GM18858 (cell line): ENCODE measurements around the gene SNX30.

Source experiments
- ATAC-seq: cut with Tn5 transposase; IDR thresholded peaks from one replicate; pipeline ENCODE4 v1.9.1; 2021; ENCODE audit not compliant: unreplicated experiment

The SNX30 gene

DNA sequence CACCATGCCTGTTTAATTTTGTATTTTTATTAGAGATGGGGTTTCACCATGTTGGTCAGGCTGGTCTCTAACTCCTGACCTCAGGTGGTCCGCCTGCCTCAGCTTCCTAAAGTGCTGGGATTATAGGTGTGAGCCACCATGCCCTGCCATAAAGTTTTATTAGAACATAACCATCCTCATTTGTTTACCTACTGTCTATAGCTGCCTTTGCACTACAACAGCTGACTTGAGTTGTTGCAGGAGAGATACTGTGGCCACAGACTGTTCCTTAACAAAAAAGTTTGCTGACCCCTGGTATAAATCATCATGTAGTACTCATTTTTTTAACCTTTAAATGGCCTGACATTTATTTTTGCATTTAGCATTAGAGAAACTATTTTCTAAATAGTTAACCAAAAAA lies 31.7 kb downstream of the SNX30 start:
- no peak for ATAC-seq

DNA sequence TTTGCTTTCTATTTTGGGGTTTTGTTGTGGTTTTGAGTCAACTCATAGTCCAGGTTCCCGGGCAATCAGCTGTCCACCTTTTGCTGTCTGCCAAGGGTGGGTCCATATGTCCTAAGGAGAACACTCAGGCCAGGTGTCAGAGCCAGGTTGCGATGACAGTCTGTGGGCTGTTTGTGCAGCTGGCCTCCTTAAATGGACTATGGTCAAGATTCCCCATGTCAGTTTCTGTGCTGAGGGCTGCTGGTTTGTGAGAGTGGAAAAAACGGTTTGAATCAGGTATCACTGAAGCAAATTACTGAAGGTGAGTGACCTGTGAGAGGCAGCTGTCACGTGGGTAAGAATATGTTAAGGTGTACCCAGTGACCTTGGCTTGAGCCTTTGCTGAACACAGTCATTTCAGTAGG lies 33.0 kb downstream of the SNX30 start:
- ATAC-seq, result no peak

DNA sequence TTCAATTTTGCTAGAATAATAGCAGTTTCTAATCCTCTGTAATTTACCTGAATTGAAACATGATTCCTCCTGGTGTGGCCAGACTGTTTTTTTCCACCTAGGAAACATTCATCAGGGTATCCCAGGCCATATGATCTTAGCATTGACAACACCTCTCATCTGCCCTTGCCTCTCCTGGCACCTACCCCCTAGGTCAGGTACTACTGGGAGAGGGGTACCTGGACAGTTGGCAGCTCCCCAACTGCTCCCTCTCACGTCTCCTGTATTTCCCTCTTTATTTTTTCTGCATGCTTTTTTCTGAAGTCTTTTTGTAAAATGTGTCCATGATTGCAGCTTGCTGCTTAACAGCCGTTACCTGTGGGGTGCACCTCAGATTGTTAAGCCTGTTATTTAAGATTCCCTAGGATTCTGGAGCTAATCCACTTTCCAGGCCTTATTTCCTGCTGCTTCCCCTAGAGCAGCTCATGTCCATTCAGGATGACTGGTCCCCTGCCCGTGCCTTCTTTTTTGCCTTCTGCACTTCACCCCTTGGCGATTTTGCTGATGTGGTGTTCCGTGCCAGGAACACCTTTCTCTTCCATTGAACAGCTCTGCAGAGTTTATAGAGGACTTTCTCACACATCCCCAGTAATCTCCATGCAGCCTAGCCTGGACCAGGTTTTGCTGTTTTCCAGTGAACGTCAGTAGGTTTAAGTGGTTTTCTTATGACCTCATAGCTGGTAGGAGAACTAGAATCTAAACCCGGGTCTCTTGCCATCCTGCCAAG lies 33.6 kb downstream of the SNX30 start:
- ATAC-seq, result no peak

DNA sequence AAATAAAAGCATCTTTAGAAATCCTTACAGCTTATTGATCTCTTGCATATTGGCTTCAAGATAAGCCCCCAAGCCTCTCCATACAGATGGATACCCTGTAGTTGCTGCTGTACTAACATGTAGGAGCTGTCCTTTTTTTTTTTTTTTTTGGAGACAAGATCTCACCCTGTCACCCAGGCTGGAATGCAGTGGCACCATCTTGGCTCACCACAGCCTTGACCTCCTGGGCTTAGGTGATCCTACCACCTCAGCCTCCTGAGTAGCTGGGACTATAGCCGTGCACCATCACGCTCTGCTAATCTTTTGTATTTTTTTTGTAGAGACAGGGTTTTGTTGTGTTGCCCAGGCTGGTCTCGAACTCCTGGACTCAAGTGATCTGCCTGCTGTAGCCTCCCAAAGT lies 35.4 kb downstream of the SNX30 start:
- ATAC-seq, result no peak

DNA sequence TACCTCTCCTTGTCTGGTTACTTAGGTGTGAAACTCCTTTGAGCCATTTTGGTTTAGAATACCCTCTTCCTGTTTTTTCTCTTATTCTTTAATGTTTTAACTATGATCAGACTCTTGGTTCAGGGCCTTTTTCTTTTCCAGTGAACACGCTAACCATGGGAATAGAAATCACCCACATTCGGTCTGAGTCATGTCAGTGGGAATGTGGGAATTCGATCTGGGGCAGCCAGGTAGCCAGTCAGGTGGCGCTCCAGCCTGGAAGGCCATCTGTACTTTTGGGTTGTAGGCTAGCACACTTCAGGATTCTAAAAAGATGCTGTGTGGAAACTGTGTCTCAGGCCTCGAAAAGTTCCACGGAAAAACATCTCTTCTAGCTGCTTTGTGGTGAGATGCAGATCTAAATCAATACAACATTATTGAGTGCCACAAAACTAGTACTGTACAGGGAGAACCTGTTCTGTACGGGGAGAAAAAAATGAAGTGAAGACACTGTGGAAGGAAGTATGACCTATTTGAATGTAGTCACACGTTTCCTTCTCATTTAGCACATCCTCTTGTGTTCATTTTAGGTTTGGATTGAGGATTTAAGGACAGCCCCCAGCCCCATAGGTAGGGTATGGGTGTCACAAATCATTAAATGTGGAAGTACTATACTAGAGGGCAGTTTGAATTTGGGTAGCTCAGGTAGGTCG lies 36.4 kb downstream of the SNX30 start:
- no peak for ATAC-seq

DNA sequence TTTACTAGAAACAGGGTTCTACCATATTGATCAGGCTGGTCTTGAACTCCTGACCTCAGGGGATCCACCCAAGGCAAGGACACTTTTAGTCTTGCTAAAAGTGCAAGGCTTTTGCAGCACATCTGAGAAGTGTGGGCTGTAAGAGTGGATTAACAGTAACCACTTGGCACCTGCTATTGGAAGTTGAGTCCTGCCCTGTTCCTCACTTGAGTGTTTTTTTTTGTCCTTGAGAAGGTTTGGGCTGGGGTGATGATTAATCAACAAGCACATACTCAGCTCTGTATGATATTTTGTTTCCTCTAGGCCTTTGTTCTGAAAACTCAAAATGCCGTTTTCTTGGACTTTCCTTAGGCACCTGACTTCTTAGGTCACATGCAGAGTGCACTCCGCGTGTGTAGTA lies 37.4 kb downstream of the SNX30 start:
- ATAC-seq, result no peak

DNA sequence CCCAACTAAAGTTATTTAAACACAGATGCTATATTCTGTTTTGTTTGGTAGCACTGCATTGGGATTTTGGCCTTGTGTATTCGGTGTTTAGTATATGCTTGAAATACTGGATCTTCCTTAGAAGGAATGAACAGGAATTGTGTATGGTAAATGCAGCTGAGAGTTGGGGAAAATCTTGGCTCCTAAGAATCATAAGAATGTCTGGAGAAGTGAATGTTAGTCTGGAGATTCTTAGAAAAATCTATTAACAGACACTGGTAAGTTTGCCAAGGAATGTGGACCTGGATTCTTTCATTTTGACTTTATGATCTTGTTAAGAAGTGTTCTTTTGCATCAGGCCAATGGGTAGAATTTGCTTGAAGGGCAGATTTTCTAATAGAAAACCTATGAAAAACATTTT lies 38.9 kb downstream of the SNX30 start:
- ATAC-seq, result no peak

DNA sequence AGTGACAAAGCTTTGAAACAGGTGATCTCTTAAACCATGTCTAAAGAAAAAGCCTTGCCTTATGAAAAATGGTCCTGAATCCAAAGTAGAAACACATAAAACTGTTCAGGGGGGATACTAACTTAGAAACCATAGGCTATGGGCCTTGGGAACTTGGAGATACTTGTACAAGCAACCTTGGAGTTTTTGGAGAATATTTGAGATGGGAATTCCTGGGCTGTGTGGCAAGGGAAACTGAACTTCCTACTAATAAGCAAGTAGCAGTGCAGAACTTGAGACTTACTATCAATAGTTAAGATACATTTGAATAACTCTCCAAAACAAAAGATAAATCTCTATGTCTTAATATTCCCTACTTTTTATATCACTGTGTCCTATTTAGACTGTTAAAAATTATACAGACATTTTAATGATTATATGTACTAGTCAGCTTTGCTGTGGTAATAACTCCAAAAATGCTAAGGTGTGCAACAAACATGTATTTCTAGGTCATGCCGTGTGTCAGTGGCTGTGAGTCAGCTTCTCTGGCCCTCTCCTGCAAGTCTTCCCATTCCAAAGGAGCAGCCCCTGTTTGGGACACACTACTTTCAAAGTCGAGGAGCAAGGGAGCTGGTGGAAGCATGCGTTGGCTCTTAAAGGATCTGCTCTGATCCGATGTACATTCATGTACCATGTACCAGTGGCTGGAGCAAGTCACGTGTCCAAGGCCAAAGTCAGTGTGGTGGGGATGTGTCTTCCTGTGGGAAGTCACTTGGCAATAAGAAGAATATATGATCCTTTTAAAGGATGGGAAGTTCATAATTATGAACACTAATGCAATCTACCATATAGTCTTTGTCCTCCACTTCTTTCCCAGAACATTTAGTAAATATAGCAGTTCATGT lies 39.6 kb downstream of the SNX30 start:
- no peak for ATAC-seq

DNA sequence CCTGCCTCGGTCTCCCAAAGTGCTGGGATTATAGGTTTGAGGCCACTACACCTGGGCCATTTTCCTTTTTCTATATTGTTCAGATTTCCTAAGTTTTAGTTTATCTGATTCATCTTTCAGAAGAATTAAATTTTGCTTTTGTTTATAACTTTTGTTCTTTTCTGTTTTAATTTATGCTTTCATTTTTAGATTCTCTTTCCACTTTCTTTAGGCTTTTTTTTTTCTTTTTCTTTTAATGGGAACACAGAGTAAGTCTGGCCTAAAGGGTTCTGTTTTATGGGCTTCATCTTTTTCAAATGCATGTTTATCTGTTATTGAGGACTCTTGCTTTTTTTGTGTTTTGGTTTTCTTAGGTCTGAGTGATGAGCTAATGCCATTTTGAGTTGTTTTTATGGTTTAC lies 42.1 kb downstream of the SNX30 start:
- ATAC-seq, result no peak

DNA sequence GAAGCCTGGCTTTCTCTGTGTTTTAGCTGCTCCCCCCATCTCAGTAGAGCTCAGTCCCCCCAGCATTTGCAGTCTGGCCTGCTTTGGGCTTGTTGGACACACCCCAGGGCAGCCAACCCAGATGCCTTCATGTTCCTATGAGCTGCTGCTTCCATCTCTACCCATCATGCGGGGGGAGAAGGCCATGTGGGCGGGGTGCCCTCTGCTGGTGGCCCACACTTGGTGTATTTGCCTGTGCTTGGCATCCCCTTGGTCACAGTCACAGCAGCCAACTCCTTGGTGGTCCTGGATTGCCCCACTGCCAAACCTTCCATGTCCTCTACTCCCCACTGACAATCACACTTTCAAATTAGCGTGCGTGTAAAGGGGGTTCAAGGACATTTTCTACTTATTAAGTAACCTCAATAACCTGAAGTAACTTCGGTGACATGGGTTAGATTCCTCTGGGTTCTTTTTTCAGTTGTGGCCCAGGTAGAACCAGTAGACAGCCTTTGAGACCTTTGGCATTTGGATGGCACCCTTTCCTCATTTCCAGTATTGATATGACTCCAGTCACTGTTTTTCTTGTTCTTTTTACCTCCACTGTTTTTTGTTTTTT lies 42.8 kb downstream of the SNX30 start:
- peak; percentile 66 for ATAC-seq

DNA sequence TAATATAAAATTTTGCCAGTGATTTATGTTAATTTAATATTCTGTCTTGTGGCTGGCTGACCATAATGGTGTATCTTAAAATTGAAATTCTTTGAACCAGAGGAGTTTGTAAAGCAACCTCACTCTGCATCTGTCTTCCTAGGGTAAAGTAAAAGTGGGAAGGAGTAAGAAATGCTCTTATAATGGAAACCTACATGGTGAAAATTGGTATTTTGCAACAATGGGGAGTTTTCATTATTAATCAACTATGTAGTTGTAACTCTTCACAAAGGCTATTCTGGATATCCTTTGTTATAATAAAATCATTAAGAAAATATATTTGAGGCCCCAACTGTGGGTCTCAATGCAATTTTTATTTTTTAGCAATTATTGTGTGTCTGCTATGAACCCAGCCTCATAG lies 44.2 kb downstream of the SNX30 start:
- no peak for ATAC-seq

DNA sequence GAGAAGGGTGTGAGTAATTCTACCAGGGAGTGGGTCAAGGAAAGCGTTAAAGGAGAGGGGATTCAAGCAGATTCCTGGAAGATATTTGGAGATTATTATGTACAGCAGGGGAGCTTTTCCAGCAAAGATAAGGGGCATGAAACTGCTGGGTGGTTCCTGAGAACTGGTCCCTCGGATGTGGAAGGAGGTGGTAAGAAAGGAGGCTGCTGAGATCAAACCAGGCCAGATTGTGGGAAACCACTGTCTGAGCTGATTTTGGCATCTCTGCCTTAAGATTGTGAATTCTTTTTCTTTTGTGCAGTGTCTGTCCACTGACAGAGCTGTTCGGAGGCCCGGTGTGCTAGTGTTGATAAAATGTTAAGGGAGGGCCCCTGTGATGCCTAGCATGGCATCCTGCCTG lies 45.4 kb downstream of the SNX30 start:
- no peak for ATAC-seq

DNA sequence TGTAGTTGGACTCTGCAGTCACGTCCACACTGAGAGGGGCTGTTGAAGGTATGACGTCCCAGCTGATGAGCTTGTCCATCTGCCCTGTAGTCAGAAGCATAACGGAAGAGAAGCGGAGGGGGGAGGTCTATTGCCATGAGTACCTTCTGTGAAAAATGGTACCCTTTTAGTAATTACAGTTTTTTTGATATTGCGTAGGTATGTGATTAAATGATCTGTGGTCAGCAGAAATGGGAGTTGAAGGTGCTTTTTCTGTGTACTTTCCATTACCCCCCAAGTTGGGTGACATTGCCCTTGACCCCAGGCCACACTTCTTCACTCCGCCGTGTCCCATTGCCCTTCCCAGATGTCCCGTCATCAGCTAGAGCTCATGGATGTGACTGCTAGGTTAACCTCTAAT lies 45.9 kb downstream of the SNX30 start:
- no peak for ATAC-seq

DNA sequence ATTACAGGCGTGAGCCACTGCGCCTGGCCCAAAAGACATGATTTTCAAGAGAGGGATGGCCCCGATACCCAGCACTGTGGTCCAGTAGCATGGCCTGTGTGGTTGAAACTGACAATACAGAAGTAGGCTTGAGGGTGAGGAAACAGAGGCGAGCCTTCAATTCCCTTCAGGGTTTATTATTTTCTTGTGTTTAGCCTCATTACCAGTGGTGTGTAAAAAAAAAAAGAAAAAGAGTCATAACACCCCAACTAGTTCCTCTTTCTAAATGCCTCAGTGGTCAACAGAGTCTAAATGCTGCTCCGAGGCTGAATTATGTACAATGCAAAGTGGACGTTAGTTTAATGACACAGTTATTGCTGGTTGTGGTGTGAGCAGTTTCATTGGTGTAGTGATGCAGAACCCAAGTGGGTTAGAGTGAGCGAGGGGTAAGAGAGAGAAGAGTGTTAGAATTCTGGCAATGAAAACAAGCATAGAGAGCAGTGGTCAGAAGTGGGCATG lies 58.8 kb downstream of the SNX30 start:
- ATAC-seq, result peak; percentile 97

DNA sequence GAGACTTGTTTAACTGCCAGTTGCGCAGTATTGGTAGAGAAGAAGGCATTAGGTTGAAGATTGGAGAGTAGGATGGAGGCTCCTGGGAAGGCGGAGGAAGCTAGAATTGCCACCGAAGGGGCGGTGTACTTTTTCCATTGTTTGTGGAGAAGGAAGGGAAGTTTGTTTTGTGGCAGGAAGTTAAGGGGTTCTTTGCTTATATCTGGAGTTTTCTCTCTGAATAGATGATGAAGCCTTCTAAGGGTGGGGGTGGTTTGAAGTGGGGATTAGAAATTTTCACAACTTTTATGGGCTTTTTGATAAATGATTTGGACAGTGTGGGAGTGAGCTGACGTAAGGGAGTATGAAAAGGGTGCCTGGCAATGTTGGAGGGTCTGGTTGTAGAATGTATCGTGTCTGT lies 59.3 kb downstream of the SNX30 start:
- no peak for ATAC-seq

DNA sequence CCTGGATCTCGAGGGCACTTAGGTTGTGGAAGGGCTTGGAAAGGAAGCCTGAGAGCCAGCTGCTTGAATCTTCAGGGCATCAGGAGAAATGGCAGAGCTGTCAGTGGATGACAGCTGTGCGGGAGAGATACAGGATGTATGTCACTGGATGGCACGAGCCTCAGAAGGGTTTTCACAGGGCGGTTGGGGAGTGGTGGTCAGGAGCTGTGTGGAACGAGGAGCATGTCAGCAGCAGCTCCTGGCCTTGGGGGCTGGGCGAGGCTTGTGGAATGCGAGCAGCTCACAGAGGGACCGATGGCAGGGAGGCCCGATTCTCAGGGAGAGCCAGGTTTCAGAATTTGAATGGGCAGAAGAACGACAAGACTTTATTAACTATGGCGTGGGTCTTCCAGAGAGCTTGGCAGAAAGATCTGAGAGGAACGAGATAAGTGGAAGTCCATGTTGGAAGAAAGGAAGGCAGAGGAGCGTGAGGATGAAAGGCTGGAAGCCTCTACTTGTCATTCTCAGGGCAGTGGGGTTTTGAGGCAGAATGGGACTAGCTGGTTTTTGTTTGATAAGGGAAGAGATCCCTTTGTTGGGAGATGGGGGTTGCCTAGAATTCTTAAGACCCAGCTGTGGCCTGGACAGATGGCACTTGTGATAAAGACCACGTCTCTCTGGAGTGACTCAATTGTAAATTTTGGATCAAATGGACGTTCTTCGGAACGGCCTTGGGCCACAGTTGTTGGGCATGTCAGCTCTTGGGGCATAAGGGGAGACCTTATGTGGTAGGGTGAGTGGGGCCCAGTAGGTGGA lies 60.3 kb downstream of the SNX30 start:
- no peak for ATAC-seq

DNA sequence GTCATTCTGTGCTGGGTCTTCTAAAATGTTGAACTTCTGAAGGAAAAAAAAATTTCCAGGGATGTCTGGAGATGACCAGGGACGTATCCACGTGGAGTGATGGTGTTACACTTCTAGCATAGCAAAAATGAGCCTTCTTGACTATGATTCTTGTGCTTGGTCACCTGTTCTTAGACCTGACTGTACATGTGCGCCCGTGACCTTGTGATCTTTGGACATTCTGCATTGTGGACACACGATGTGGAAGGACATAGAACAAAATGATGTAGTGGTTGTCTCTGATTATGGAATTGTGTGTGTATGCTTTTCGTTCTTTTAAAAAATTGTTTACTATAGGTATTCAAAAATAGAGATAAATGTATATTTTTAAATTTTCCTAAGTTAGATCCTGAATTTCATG lies 61.0 kb downstream of the SNX30 start:
- ATAC-seq, result no peak

DNA sequence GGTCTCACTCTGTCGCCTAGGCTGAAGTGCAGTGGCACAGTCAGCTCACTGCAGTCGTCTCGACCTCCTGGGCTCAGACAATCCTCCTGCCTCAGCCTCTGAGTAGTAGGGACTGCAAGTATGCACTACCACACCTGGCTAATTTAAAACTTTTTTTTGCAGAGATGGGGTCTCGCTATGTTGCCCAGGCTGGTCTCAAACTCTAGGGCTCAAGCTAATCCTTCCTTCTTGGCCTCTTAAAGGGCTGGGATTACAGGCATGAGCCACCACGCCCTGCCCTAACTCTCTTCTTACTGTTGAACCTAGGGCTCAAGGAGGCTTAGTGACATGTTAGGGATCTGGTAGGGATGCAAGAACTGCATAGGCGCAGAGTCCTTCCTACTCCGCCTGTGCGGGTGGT lies 65.3 kb downstream of the SNX30 start:
- ATAC-seq, result no peak

DNA sequence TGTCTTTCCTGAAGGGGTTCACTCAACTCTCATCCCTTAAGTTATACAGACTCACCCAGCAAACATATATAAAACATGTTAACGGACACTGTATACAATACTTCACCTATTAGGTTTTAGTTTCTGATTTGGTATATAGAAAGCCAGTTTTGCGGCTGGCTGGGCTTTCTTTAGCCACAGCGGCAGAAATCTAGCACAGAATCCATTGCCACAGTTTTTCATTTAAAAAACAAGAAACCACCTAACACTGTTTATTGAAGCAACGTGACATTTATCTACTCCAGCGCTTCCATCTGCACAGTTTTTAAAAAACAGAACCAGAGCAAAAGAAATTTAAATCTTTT lies 67.3 kb downstream of the SNX30 start:
- ATAC-seq, result no peak

DNA sequence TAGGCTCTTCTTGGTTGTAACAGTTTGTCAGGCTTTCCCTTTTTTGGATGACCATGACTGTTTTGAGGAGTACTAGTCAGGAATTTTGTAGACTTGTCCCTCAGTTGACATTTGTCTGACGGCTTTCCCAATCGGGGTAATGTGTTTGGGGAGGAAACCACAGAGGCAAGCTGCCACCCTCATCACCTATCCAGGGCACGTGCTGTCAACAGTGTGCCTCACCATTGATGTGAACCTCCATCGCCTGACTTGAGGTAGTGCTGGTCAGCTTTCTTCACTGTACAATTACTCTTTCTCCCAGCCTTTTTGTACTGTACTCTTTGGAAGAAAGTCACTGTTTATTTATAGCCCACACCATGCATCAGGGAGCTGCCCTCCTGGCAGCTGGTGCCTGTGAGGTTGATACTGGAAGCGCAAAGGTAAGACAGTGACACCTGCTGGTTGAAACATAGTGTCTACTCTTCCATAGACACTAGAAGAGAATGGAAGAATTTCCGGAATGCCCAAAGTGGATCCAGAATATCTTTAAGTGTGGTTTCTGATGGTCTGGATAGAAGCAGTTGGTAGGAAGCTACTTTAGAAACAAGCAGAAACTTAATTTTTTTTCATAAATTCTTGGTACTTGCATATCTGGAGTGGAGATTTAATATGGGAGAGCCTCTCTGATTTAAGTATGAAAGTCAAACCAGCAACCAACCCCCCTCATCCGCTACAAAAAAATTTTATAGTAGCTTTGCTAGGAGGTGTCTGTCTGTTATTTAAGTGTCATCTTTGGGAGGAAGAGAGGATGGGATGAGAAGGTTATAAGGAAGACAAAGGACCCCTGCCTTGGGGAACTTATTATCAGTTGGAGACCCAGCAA lies 69.3 kb downstream of the SNX30 start:
- ATAC-seq, result peak; percentile 54
